HG03039 (cell line): ENCODE measurements around the gene MAP4K5.
"Not testable (repeated sequence)": the region's sequence is repeated elsewhere in the genome, so short reads cannot be mapped to it uniquely, and the experiment has no call there.

Experiments
- ATAC-seq: cut with Tn5 transposase; IDR thresholded peaks from one replicate; pipeline ENCODE4 v1.9.1; 2021; ENCODE audit warnings: mild to moderate bottlenecking, moderate library complexity; ENCODE audit not compliant: unreplicated experiment

Gene MAP4K5

DNA sequence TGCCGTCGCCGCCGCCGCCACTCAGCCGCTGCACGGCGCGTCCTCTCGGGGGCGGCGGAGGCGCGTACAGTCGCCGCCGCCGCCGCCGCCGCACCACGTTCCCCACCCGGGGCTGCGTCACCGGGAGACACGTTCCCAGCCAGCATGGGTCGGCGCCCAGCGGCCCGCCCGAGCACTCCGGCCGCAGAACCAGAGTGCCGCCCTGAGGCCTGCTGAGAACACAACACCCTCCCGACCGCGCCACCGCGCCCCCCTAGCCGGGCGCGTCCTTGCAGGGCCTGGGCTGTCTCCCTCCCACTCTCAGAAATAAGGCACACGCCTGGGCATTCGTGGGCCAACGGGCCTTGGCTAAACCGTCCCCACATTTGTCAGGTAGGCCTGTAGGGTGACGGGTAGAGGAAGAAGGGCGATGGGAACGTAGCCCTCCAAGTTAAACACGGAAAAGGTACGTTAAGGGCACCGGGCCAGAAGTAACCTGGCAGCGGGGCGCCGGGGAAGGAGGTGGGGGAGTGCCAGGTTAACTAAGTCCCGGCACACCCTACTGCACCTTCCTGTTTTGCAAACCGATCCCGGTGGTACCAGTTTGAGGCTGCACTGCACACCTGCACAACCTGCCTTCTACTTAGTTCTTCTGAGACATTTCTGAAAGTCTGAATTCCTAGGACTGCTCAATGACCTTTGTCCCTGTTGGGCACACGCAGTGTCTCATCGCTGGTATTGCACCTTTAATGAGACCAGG lies at the start of gene MAP4K5:
Gene MAP4K5, minus strand, starts transcription at position 68 of the 739 bp plus-strand sequence. CDS start 520 bp downstream, outside the sequence.
- ATAC-seq: peak; percentile 94

DNA sequence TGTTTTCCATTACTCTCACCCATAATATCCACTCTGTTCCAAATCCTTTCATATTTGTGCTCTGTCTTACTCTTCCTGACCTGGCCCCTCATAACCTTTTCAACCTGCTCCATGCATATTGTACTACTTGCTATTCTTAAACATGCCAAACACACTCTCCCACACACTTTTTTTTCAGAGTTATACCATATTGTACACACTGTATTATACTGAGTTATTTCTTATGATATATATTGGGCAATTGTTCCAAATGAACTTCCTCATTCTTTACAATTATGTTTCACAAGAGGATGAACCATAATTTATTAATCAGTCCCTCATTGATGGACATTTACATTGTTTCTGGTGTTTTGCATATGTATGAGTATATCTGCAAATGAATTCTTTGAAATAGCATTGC lies 46.1 kb upstream of the MAP4K5 start:
- ATAC-seq: no peak

DNA sequence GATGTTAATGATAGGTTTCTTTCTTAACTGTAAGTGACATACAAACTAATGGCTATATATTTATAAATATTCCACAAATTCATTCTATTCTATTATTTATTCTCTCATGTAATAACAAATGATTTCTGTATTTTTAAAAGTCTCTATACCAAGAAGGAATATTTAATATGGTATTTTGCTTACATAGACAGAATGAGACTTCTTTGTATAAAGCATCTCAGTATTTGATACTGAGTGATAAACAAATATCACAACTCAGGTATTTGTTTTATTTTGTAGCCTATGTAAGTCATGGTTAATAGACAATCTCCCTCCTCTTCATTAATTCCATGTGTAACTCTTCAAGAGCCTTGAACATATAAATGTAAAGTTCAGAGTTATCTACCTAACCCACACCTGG lies 45.6 kb upstream of the MAP4K5 start:
- ATAC-seq: no peak

DNA sequence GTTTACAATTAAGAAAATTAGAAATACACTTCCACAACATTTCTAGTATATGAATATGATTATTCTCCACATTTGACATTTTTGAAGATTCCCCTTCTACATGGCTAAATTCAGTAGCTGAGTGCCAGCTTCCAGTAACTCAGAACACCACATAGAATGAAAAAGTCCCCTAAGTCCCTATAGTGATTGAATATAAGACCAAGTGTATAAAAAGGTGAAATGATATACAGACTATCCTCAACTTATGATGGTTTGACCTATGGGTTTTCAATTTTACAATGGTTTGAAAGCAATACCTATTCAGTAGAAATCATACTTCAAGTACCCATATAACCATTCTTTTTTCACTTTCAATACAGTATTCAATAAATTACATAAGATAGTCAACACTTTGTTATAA lies 43.4 kb upstream of the MAP4K5 start:
- no peak for ATAC-seq

DNA sequence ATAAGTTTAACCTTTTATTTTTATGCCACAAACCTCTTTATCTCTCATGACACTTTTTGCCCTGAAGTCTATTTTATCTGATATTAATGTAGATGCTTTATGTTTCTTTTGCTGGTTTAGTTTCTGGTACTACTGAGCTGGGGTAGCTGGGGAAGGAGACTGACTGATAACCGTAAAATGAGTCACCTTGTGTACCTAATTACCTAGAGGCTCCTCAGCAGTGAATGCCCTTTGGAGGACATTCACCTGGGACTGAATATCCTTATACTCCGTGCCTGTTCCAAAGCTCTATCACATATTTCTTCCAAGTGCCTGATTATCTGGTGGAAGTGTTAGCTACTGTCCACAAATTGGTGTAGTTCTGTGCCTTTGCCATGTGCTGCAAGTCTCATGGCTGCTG lies 41.5 kb upstream of the MAP4K5 start:
- ATAC-seq: no peak

DNA sequence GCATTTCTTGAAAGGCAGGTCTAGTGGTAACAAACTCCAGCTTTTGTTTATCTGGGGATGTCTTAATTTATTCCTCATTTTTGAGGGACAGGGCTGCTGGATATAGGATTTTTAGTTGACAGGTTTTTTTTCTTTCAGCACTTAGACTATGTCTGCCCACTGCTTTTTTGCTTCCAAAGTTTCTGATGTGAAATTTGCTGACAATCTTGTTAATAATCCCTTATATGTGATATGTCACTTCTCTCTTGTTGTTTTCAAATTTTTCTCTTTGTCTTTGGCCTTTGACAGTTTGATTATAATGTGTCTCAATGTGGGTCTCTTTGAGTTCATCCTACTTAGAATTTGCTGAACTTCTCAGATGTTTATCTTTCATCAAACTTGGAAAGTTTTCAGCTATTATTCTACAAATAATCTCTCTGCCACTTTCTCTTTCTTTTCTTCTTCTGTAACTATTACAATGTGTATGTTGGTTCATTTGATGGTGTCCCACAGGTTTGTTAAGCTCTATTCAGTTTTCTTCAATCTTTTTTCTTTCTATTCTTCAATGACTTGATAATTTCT lies 37.4 kb upstream of the MAP4K5 start:
- ATAC-seq: no peak

DNA sequence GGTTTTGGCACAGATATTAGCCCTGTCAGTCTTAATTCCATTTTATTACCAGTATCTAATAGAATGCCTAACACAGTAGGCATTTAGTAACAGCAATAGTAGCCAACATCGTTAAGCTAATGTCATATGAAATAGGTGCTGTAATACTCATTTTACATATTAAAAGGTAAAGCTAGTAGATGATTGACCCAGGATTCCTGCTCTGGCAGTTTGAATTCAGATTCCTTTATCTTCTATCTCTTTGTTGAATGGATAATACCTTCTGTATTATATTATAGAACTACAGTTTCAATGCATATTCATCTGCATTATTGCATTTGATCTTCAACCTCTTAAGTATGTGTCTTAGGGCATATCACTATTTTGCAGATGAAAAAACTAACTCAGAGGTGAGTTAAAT lies 30.5 kb upstream of the MAP4K5 start:
- ATAC-seq: no peak

DNA sequence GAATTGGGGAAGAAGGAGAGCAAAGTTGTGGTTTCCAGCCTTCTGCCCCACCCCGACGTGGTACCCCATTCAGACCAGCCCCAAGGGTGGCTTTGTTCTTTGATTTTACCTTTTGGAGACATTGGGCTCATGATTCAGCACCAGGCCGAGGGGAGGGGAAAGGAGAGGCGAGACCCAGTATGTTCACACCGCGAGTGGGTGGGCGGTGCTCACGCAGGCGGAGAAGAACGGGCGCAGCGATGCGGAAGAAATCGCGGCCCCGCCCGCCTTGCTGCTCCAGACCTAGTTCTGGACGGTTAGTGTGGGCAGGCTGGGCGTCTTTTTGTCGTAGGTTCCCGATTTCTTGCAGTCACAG lies 28.5 kb upstream of the MAP4K5 start:
- no peak for ATAC-seq

DNA sequence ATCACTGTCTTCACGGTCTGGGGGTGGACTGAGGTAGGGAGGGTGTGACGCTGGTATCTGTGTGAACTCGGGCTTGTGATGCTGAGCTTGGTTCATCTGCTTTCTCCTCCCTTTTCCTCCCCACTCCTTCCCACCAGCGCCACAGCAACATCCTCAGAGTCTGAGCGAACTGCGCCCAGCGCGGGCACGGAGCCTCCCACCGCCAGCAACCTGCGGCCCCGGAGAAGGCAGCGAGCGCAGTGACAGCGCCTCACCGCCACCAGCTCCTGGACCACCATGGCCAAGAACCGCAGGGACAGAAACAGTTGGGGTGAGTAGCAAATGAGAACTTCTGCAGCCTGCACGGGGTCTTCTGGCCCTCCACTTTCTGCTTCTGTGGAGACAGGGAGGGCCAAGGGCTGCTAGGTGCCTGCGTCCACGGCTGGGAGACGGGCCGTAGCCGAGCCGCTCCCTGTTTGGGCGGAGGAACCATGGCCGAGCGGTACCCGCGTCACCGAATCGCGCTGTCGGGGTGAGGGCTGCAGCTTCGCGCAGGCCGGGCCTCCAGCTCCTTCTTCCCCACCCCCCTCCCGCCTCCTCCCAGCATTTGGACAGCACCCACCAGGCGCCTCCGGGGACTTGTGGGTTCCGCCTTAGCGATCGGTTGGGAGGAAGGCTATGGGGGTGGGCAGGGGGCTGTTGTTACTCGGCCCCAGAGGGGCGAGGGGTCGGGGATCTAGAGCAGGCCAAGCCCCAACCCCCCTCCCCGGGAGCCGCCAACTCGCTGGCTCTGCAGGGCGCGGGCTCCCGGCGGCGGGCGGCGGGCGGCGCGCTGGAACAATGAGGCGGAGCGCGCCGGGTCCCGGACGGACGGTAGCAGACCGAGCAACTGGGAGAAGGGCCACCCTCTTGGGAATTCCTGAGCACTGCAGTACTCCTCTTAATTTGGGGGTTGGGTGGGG lies 27.9 kb upstream of the MAP4K5 start, which contains the start of gene ATL1:
Gene ATL1, plus strand, starts transcription at position 156 of the 941 bp plus-strand sequence. Its CDS starts 121 bp downstream, at position 277.
- no peak for ATAC-seq

DNA sequence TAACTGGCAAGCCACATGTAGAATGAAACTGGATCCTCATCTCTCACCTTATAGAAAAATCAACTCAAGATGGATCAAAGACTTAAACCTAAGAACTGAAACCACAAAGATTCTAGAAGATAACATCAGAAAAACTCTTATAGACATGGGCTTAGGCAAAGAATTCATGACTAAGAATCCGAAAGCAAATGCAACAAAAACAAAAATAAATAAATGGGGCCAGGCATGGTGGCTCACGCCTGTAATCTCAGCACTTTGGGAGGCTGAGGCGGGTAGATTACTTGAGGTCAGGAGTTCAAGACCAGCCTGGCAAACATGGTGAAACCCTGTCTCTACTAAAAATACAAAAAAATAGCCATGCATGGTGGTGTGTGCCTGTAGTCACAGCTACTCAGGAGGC lies 20.4 kb upstream of the MAP4K5 start:
- ATAC-seq: not testable (repeated sequence)

DNA sequence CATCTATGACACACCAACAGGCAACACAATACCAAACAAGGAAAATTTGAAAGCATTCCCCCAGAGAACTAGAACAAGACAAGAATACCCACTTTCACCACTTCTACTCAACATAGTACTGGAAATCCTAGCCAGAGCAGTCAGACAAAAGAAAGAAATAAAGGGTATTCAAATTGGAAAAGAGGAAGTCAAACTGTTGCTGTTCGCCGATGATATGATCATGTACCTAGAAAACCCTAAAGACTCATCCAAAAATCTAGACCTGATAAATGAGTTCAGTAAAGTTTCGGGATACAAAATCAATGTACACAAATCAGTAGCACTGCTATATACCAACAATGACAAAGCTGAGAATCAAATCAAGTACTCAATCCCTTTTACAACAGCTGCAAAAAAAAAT lies 19.5 kb upstream of the MAP4K5 start:
- ATAC-seq: no peak

DNA sequence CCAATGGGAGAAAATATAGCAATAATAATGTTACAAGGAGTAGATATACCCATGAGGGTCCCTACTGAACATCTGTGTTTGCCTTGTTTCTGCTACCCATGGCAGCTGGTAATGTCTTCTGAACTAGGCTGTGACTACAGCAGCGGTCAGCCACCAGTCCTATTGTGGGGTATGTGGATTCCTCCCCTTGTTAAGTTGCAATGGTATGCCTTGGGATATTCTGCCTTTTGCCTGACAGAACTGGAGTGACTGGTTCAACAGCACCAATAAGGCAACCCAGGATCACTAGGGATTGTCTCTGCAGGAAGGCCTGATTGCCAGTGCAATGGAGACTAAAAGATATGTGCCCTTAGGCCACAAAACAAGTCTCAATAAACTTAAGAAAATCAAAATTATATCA lies 17.9 kb upstream of the MAP4K5 start:
- no peak for ATAC-seq

DNA sequence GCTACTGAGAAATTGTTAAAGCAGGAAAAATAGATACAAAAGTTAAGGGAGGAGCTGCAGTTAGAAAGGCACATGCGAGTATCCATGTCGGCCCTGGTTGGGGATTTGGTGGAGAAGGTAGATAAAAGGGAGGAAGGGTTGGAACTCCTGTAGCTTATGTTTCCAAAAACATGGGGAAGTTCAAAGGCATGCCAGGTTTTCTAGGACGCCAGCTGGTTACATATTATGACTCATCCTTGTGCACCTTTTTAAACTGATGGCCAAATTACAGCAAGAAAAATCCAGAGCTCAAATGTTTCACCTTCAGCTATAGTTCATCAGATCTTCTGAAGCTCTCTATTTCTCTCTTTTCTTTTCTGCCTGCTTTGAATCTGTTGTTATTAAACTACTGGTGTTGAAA lies 13.2 kb upstream of the MAP4K5 start:
- no peak for ATAC-seq

DNA sequence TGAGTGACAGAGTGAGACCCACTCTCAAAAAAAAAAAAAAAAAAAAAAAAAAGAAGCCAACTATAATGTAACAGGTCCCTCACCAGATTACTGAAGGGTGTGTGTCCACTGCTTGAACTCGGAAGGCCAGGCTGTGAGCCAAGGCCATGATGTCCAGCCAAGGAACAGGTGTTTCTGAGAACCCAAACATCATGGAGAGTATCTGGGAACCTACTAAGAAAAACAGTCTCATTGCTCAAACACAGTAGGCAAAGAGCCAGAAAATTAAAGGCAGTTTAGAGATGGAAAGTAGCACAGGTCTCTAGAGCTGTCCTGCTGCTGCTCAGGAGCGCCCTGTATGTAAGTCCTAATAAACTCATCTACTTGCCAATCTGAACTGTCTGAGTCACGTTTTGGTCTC lies 12.5 kb upstream of the MAP4K5 start:
- ATAC-seq: no peak

DNA sequence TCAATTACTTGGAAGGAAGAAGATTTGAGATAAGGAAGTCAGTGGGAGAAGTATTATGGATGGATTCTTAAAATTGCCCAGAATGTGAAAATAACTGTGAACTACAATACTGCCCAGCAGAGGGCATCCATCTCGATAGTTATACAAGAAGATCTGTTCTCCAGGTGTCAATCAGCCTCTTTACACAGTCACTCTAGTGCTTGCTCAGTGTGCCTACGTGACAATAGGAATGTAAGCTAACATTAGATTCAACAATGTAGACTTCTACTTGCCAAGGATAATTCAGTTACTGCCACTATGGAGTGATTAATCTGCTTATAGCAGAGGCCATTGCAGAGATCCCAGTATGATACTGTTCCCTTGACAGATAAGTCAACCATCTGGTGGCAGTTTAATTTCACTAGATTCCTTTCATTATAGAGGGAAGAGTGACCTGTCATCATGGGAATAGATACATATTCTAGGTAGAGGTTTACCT lies 10.6 kb upstream of the MAP4K5 start:
- ATAC-seq: no peak

DNA sequence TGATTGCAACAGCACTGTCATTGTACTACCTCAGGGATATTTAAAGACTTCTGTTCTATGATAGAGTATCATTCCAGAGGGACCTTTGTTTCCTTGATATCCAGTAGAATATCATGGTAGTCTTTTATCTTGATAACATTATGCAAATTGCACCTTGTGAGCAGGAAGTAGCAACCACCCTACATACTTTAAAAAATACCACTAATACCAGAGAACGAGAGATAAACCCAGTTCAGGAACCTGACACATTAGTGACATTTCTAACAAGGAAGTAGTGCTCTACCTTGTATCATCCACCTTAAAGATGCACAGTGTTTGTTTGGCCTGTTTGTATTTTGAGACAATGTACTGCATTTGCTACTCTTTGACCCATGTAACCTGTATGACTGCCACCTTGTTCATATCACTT lies 8.8 kb upstream of the MAP4K5 start:
- ATAC-seq: no peak

DNA sequence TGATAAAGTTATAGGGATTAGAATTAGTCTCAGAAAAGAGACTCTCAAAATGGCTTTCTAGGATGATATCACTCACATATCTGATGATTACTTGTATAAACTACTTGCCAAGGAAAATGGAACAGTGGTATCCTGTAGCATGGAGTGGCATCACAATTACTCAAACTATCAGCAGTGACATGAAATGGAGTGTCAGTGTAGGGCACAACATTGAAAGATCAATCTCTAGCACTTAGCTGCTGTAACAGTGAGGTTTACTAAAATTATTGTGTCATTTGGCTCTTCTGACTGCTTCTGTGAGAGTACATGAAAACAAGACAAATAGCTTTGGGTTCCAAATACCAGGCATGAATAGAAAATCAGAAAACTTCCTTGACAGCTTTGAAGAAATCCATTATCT lies 6.7 kb upstream of the MAP4K5 start:
- no peak for ATAC-seq

DNA sequence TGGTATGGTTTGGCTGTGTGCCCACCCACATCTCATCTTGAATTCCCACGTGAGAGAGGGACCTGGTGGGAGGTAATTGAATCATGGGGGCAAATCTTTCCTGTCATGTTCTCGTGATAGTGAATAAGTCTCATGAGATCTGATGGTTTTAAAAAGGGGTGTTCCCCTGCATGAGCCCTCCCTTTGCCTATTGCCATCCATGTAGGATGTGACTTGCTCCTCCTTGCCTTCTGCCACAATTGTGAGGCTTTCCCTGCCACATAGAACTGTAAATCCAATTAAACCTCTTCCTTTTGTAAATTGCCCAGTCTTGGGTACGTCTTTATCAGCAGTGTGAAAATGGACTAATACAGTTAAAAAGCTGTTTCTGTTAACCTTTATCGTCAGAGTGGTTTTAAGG lies 5.7 kb upstream of the MAP4K5 start:
- not testable (repeated sequence) for ATAC-seq

DNA sequence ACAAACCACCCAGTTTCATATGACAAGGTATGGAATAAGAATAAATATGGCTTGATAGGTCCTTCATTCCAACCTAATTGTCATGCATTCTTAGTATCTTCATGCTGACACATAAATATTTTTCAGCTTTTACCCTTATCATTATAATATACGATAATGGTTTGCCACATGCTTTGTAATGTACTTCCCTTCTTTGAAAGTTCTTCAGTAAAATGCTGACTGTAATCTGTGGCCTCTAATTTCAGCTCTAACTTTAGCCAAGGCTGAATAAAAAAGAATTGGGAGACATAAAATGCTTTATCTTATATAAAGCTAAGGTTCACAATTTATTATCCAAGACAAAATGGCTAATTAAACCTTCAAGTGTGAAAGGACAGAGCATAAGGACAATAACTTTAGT lies 2.6 kb upstream of the MAP4K5 start:
- no peak for ATAC-seq

DNA sequence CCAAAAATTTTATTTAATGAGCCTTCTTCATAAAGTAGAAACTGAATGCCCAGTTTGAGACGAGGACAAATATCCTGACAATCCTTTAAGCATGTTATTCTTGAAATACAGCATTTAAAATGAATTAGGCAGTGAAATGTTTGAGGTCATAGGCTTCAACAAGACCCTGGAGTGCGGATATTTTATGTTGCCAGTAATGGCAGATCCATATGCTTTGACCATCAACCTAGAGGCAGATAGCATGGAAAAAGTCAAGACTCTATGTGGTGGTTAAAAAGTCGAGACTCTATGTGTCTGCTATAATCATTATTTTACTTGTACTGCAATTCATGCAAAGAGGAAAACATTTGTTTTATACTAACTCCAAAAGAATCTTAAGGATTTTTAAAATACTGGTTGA lies 2.0 kb upstream of the MAP4K5 start:
- ATAC-seq: no peak

DNA sequence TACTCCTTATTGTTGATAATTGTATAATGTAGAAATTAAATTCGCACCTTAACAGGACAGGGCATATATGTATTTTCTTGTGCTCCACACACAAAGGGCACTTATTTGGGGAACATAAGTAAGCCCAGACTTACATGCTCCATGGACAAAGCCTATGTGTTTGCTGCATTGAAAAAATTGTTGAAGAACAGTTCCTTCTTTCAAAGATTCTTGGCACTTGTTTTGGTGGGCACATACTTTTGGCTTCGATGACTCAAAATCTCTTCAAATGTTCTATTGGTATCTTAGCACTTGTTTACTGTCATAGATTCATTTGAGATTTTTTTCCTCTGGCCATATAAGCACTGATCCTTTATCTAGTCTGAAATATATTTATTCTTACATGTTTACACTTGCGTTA lies 1.4 kb upstream of the MAP4K5 start:
- no peak for ATAC-seq
